ENCODE measurements around the gene SLC25A52. TPM values are rescaled to one million over a fixed set of nuclear protein-coding genes. Genes with fewer than 3 reads are reported as not detected.

Gene SLC25A52
- total and polyA plus RNA-seq, 2 experiments from 2014 or later: not detected

- Histone ChIP-seq H3K27ac (ENCODE audit: low read depth) (no peak overlapping the region), H3K4me1 (ENCODE audit: insufficient read depth) (no peaks in the 10 kb centered on the region), H2AFZ (no peak overlapping the region), H3K9me2 (ENCODE audit: insufficient read depth) (0 out of 2 replicates have a peak, but pooled peaks cover 3% of the 10 kb centered on the region), H3K36me3 (ENCODE audit: insufficient read depth) (no peaks in the 10 kb centered on the region), H3K27me3 (ENCODE audit: insufficient read depth) (no peaks in the 10 kb centered on the region), H3K79me2 (replicated peaks; ENCODE audit: insufficient read depth) (no peaks in the 10 kb centered on the region), H3F3A (replicated peaks; ENCODE audit: low read depth) (no peaks in the 10 kb centered on the region), H4K20me1 (replicated peaks; ENCODE audit: insufficient read depth) (no peaks in the 10 kb centered on the region), H3K4me2 (no peak overlapping the region), H3K4me3 (no peak overlapping the region)
- DNase-seq (ENCODE audit: low spot score): no peak
- Mint-ChIP-seq H3K4me3 (no peak overlapping the region), H3K9me3 (no peaks in the 10 kb centered on the region), H3K4me1 (peaks cover 5% of the 10 kb centered on the region; the same call in 1 of the 3 replicates), H3K27me3 (ENCODE audit: insufficient read depth, low read depth, poor library complexity) (peaks cover 6% of the 10 kb centered on the region), H3K36me3 (ENCODE audit: low read depth) (peaks cover 5% of the 10 kb centered on the region; the same call in 2 of the 3 replicates), H3K27ac (no peak overlapping the region)
- no peak for ATAC-seq
- TF ChIP-seq ETS1 (IDR thresholded peaks at IDR 0.05) (no peak), POLR2AphosphoS5 (IDR thresholded peaks at IDR 0.05; ENCODE audit: low read depth) (no peak), REST (IDR thresholded peaks at IDR 0.05; ENCODE audit: unreplicated experiment) (no peak), ZNF114 (CRISPR knock-in tag; IDR thresholded peaks at IDR 0.05) (no peak), ZNF331 (CRISPR knock-in tag; IDR thresholded peaks at IDR 0.05; ENCODE audit: low read depth) (no peak), EZH2 (IDR thresholded peaks at IDR 0.05; ENCODE audit: low read depth, unreplicated experiment) (no peak), CREB1 (CRISPR knock-in tag; IDR thresholded peaks at IDR 0.05; ENCODE audit: low read depth) (no peak), JUNB (IDR thresholded peaks at IDR 0.05; ENCODE audit: unreplicated experiment) (no peak), EZH2phosphoT487 (IDR thresholded peaks at IDR 0.05; ENCODE audit: unreplicated experiment) (no peak), STAT1 (IDR thresholded peaks at IDR 0.05; ENCODE audit: unreplicated experiment) (no peak), NANOG (IDR thresholded peaks at IDR 0.05; ENCODE audit: borderline replicate concordance) (no peak)
- TF ChIP-seq, protein P1, sequence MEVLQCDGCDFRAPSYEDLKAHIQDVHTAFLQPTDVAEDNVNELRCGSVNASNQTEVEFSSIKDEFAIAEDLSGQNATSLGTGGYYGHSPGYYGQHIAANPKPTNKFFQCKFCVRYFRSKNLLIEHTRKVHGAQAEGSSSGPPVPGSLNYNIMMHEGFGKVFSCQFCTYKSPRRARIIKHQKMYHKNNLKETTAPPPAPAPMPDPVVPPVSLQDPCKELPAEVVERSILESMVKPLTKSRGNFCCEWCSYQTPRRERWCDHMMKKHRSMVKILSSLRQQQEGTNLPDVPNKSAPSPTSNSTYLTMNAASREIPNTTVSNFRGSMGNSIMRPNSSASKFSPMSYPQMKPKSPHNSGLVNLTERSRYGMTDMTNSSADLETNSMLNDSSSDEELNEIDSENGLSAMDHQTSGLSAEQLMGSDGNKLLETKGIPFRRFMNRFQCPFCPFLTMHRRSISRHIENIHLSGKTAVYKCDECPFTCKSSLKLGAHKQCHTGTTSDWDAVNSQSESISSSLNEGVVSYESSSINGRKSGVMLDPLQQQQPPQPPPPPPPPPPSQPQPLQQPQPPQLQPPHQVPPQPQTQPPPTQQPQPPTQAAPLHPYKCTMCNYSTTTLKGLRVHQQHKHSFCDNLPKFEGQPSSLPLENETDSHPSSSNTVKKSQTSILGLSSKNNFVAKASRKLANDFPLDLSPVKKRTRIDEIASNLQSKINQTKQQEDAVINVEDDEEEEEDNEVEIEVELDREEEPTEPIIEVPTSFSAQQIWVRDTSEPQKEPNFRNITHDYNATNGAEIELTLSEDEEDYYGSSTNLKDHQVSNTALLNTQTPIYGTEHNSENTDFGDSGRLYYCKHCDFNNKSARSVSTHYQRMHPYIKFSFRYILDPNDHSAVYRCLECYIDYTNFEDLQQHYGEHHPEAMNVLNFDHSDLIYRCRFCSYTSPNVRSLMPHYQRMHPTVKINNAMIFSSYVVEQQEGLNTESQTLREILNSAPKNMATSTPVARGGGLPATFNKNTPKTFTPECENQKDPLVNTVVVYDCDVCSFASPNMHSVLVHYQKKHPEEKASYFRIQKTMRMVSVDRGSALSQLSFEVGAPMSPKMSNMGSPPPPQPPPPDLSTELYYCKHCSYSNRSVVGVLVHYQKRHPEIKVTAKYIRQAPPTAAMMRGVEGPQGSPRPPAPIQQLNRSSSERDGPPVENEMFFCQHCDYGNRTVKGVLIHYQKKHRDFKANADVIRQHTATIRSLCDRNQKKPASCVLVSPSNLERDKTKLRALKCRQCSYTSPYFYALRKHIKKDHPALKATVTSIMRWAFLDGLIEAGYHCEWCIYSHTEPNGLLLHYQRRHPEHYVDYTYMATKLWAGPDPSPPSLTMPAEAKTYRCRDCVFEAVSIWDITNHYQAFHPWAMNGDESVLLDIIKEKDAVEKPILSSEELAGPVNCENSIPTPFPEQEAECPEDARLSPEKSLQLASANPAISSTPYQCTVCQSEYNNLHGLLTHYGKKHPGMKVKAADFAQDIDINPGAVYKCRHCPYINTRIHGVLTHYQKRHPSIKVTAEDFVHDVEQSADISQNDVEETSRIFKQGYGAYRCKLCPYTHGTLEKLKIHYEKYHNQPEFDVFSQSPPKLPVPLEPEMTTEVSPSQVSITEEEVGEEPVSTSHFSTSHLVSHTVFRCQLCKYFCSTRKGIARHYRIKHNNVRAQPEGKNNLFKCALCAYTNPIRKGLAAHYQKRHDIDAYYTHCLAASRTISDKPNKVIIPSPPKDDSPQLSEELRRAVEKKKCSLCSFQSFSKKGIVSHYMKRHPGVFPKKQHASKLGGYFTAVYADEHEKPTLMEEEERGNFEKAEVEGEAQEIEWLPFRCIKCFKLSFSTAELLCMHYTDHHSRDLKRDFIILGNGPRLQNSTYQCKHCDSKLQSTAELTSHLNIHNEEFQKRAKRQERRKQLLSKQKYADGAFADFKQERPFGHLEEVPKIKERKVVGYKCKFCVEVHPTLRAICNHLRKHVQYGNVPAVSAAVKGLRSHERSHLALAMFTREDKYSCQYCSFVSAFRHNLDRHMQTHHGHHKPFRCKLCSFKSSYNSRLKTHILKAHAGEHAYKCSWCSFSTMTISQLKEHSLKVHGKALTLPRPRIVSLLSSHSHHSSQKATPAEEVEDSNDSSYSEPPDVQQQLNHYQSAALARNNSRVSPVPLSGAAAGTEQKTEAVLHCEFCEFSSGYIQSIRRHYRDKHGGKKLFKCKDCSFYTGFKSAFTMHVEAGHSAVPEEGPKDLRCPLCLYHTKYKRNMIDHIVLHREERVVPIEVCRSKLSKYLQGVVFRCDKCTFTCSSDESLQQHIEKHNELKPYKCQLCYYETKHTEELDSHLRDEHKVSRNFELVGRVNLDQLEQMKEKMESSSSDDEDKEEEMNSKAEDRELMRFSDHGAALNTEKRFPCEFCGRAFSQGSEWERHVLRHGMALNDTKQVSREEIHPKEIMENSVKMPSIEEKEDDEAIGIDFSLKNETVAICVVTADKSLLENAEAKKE (CRISPR knock-in tag; IDR thresholded peaks at IDR 0.05): no peak
- TF ChIP-seq, protein P2, sequence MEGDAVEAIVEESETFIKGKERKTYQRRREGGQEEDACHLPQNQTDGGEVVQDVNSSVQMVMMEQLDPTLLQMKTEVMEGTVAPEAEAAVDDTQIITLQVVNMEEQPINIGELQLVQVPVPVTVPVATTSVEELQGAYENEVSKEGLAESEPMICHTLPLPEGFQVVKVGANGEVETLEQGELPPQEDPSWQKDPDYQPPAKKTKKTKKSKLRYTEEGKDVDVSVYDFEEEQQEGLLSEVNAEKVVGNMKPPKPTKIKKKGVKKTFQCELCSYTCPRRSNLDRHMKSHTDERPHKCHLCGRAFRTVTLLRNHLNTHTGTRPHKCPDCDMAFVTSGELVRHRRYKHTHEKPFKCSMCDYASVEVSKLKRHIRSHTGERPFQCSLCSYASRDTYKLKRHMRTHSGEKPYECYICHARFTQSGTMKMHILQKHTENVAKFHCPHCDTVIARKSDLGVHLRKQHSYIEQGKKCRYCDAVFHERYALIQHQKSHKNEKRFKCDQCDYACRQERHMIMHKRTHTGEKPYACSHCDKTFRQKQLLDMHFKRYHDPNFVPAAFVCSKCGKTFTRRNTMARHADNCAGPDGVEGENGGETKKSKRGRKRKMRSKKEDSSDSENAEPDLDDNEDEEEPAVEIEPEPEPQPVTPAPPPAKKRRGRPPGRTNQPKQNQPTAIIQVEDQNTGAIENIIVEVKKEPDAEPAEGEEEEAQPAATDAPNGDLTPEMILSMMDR (conservative IDR thresholded peaks at IDR 0.05; ENCODE audit: low read depth in 2 of 2): no peak
These were observed 31.3 kb upstream of the SLC25A52 start for GRCh38 chr18:31791817-31792579.

Data from GM23338 (cell line).